Ureter (tissue), 1 donor: ENCODE measurements around the gene ZNF84. TPM values are rescaled to one million over a fixed set of nuclear protein-coding genes. Genes with fewer than 3 reads are reported as not detected.

ENCODE experiments used
- total RNA-seq: library from RNA; stranded (reverse); gene quantifications from one replicate; pipeline ENCODE4 v1.2.4, GENCODE V29; 2023
- donor health status: DM: yes; HTN: yes; CAD: no.

Gene ZNF84
- total RNA-seq, 1 donor from 2014 or later = 39.7 TPM

Other genes starting within 250 kb of the ZNF84 start
- 79.5 TPM for gene GOLGA3, start 208.6 kb upstream of the ZNF84 start, total RNA-seq
- gene CHFR, start 149.9 kb upstream of the ZNF84 start, total RNA-seq = 67.0 TPM
- gene ZNF605, start 81.2 kb upstream of the ZNF84 start, total RNA-seq = 24.4 TPM
- gene ZNF26, start 51.1 kb upstream of the ZNF84 start, total RNA-seq = 21.6 TPM
- 26.9 TPM for gene ZNF140, start 43.4 kb downstream of the ZNF84 start, total RNA-seq
- gene ZNF891, start 92.8 kb downstream of the ZNF84 start, total RNA-seq = 3.5 TPM
- 23.3 TPM for gene ZNF10, start 93.1 kb downstream of the ZNF84 start, total RNA-seq
- 30.6 TPM for gene ZNF268, start 144.0 kb downstream of the ZNF84 start, total RNA-seq
- gene ANHX, start 198.4 kb downstream of the ZNF84 start, total RNA-seq = not detected